Stomach (tissue), 4 donors: ENCODE data around the gene PTPRK.

Experiments
- POLR2A ChIP-seq, 4 donors: fragments of 450-650 bp; IDR thresholded peaks; one replicate each; pipeline ENCODE4 v1.6.1; 2016; ENCODE audit warnings: antibody characterized with exemption in 4 of 4, control low read depth in 2 of 4, mild to moderate bottlenecking in 1 of 4, moderate library complexity in 1 of 4
- POLR2AphosphoS5 ChIP-seq, 3 donors: sonication (generic); formaldehyde crosslinking; IDR thresholded peaks; one replicate each; pipeline ENCODE4 v1.6.1; 2016; ENCODE audit warnings: antibody characterized with exemption in 3 of 3

GRCh38 chr6:127952831-127953230 is 567.6 kb downstream of the PTPRK start:
- TF ChIP-seq POLR2A (IDR thresholded peaks at IDR 0.05), result no peak
- TF ChIP-seq POLR2AphosphoS5 (IDR thresholded peaks at IDR 0.05), result no peak
